ENCODE results near the gene GUCY2C. TPM values are rescaled to one million over a fixed set of nuclear protein-coding genes. Genes with fewer than 3 reads are reported as not detected.

Gene GUCY2C
- total RNA-seq, 6 experiments from 2014 or later: 0.06 TPM; not detected in 5

DNA sequence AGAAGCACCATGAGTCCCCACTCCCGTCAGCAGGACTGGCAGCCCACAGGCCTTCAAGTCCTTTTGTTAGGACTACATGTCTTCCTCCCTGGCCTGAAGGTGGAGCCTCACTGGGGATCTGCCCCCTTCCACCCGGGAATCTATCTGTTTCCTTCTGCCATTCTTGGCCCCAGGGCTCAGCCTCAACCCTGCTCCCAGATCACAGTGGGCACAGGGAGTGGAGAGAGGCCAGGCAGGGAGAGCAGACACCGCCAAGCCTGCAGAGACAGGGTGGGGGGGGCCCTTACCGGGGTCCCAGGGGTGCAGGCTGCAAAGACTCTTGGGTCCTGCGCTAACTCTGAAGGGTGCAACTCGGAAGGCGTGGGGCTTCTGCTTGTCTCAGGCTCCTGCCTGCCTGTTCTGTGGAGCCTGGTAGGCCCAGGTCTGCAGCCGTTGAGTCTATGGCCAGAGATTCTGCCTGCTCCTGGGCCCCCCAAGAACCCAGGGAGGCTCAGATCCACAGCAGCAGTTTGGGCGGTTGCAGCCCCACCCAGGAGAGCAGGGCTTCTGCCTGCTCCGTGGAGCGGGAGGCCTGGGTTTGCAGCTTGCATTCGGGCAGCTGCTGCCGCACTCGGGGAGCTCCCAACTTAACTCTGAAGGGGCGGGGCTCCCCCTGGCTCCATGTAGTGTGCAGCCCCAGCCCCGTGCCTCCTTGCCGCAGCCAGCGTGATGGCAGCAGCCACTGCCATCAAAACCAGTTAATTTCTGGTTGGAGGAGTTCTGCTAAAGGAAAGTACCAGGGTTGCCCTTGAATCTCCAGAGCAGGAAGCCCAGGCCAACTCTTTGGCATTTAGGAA lies 107.0 kb downstream of the GUCY2C start:
- Mint-ChIP-seq H3K4me1 (ENCODE audit: low read depth) (no peaks in the 10 kb centered on the region), H3K36me3 (ENCODE audit: low read depth) (no peaks in the 10 kb centered on the region; the same call in 1 of the 2 replicates), H3K4me3 (no peak overlapping the region), H3K9me3 (peaks cover 8% of the 10 kb centered on the region; the same call in 1 of the 2 replicates), H3K27ac (no peak overlapping the region), H3K27me3 (ENCODE audit: insufficient read depth) (no peaks in the 10 kb centered on the region)
- no peak for DNase-seq
- TF ChIP-seq, protein P1, sequence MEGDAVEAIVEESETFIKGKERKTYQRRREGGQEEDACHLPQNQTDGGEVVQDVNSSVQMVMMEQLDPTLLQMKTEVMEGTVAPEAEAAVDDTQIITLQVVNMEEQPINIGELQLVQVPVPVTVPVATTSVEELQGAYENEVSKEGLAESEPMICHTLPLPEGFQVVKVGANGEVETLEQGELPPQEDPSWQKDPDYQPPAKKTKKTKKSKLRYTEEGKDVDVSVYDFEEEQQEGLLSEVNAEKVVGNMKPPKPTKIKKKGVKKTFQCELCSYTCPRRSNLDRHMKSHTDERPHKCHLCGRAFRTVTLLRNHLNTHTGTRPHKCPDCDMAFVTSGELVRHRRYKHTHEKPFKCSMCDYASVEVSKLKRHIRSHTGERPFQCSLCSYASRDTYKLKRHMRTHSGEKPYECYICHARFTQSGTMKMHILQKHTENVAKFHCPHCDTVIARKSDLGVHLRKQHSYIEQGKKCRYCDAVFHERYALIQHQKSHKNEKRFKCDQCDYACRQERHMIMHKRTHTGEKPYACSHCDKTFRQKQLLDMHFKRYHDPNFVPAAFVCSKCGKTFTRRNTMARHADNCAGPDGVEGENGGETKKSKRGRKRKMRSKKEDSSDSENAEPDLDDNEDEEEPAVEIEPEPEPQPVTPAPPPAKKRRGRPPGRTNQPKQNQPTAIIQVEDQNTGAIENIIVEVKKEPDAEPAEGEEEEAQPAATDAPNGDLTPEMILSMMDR (IDR thresholded peaks at IDR 0.05): no peak

DNA sequence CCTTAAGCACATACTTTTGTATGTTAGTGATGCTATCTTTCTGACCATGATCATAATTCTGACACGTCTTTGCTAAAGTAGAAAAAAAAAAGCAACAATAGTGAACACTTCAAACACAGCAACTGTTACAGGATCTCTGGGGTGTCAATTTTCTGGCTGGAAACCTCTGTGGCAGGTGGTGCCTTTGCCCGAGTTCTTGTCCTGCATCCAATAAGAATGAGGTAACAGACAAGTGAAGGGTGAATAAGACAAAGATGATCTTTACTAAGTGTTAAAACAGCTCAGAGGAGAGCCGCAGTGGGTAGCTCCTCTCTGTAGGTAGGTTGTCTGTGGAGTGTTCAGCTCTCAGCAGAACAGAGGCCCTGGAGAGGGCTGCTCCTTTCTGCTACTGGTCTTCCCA lies 107.8 kb downstream of the GUCY2C start:
- TF ChIP-seq, protein P1 (IDR thresholded peaks at IDR 0.05): no peak
- no peaks in the 10 kb centered on the region; the same call in 1 of the 2 replicates for H3K36me3 Mint-ChIP-seq (ENCODE audit: low read depth)
- H3K4me3 Mint-ChIP-seq: no peak overlapping the region
- H3K27ac Mint-ChIP-seq: no peak overlapping the region
- no peaks in the 10 kb centered on the region for H3K27me3 Mint-ChIP-seq (ENCODE audit: insufficient read depth)
- peaks cover 8% of the 10 kb centered on the region; the same call in 1 of the 2 replicates for H3K9me3 Mint-ChIP-seq
- no peaks in the 10 kb centered on the region for H3K4me1 Mint-ChIP-seq (ENCODE audit: low read depth)
- DNase-seq: no peak

DNA sequence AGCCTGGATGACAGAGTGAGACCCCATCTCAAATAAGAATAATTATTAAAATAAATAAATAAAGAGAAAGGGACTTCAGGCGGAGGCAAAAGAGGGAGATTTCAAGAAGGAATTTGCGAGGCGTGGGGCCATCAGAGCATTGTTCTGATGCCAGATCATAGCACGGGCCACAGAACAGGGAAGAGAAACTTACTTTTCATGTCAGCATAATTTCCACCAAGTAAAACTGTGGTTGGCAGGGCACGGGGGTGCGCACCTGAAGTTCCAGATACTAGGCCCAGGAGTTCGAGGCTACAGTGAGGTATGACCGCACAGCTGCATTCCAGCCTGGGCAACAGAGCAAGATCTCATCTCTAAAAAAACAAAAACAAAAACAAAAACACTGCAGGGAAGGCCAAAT lies 117.8 kb downstream of the GUCY2C start:
- TF ChIP-seq, protein P1 (IDR thresholded peaks at IDR 0.05): no peak
- peaks cover 10% of the 10 kb centered on the region; the same call in 1 of the 2 replicates for H3K9me3 Mint-ChIP-seq
- H3K4me3 Mint-ChIP-seq: no peak overlapping the region
- no peaks in the 10 kb centered on the region for H3K36me3 Mint-ChIP-seq (ENCODE audit: low read depth)
- no peak for DNase-seq
- no peaks in the 10 kb centered on the region for H3K27me3 Mint-ChIP-seq (ENCODE audit: insufficient read depth)
- no peak overlapping the region for H3K27ac Mint-ChIP-seq
- no peaks in the 10 kb centered on the region for H3K4me1 Mint-ChIP-seq (ENCODE audit: low read depth)

DNA sequence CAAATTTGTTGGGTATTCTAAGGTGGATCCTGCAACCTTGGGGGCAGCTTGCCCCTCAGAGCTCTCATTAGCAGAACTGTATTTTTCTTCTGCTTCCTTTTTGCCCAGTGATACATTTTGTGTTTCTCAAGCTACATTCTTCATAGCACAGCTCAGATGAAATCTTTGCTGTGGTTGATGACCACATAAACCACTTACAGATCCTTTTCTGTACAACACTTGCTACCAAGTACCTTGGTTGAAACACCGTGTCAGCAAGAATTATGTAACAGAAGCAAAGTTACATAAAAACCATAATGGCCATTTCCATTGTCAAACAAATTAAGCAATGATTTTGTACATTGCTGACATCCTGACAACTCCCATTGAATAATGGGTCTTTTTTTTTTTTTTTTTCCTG lies 119.1 kb downstream of the GUCY2C start:
- TF ChIP-seq, protein P1 (IDR thresholded peaks at IDR 0.05): no peak
- no peak for DNase-seq

DNA sequence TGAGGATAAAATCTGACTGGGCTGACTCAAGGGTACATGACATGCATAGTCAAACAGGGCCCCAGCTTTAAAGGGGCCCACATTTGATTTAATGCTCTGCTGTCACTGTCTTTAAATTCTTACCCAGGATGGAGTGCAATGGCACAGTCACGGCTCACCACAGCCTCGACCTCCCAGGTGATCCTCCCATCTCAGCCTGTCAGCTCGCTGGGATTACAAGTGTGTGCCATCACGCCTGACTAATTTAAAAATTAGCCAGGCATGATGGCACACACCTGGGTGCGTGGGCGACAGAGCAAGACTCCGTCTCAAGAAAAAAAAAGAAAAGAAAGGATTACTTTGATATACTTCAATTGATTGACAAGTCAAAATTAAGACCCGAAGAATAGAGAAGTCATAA lies 119.5 kb downstream of the GUCY2C start:
- no peak for DNase-seq
- H3K9me3 Mint-ChIP-seq: peaks cover 6% of the 10 kb centered on the region; the same call in 1 of the 2 replicates
- peaks cover 4% of the 10 kb centered on the region; the same call in 1 of the 2 replicates for H3K27me3 Mint-ChIP-seq (ENCODE audit: insufficient read depth)
- H3K4me1 Mint-ChIP-seq (ENCODE audit: low read depth): no peaks in the 10 kb centered on the region
- H3K36me3 Mint-ChIP-seq (ENCODE audit: low read depth): no peaks in the 10 kb centered on the region
- H3K4me3 Mint-ChIP-seq: no peak overlapping the region
- H3K27ac Mint-ChIP-seq: no peak overlapping the region
- TF ChIP-seq, protein P1 (IDR thresholded peaks at IDR 0.05): no peak

More for the DNA sequence above, 119.1 kb downstream of the GUCY2C start:
- H3K27ac Mint-ChIP-seq: no peak overlapping the region
- no peak overlapping the region for H3K4me3 Mint-ChIP-seq
- H3K36me3 Mint-ChIP-seq (ENCODE audit: low read depth): no peaks in the 10 kb centered on the region
- H3K9me3 Mint-ChIP-seq: peaks cover 6% of the 10 kb centered on the region; the same call in 1 of the 2 replicates
- no peaks in the 10 kb centered on the region for H3K4me1 Mint-ChIP-seq (ENCODE audit: low read depth)
- H3K27me3 Mint-ChIP-seq (ENCODE audit: insufficient read depth): peaks cover 4% of the 10 kb centered on the region; the same call in 1 of the 2 replicates
